HG03575 (cell line): Measurements from ENCODE around the gene DSCAM.

Experiments used
- ATAC-seq: cut with Tn5 transposase; IDR thresholded peaks from one replicate; pipeline ENCODE4 v1.9.1; 2021; ENCODE audit not compliant: unreplicated experiment, insufficient number of reproducible peaks, low FRiP score; ENCODE audit errors: extremely low read depth

The DSCAM gene

DNA sequence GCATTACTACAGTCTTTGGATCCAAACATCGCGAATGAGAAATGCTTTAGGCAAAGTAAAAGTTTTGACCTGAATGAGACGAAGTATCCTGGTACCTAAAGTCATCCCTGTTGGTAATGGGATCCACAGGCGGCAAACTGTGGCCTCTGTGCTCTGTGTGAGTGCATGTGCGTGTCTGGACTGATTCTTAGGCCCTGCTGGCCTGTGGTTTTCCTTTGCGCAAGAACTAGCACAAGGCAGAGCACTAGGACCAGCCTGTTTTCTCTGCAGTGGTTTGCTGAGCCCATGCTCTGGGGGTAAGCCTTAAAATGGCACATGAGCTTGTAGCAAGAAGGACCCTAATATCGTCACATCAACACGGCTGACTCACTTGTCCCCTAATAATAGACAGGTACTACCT, 251.2 kb downstream of the DSCAM start:
- ATAC-seq = no peak

DNA sequence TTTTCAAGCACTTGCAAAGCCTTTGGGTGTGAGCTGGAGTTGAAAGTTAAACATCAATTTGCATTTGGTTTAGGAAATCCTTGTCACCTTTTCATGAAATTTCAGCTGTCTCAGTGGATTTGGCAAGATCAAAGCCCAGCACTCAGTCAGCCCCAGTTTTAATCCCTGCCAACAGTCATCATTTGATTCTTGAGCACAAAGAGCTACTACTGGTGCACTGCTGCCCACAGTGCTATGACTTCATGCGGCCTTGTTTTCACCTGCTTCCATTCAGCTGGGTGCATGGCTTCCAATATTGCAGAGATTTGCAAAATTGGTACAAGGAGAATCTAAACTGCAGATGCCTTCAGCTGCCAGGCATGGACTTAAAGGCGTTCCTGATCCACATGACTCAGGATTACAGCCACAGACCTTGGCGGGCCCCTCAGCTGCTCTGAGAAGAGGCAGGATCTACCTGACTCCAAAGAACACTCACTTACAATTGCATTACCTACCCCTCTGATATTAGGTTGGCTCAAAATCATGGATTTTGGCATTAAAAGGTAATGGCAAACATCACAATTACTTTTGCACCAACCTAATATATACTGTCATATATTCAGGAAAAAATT, 259.1 kb downstream of the DSCAM start:
- no peak for ATAC-seq

DNA sequence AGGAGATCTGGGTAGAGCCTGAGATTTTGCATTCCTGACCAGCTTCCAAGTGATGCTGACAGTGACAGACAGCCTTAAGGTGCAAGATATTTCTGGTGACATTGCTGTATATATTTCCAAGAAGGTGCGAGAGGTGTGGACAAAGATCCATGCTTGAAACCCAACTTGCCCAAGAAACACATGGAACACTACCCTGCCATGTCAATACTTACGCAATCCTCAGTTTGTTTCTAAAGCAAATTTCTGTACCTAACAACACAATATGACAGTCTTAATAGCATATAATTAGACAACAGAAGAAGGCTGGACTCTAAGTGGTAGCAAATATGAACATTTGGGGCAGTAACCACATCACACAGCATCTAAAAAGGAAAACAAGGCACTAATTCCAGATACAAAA, 260.4 kb downstream of the DSCAM start:
- no peak for ATAC-seq

DNA sequence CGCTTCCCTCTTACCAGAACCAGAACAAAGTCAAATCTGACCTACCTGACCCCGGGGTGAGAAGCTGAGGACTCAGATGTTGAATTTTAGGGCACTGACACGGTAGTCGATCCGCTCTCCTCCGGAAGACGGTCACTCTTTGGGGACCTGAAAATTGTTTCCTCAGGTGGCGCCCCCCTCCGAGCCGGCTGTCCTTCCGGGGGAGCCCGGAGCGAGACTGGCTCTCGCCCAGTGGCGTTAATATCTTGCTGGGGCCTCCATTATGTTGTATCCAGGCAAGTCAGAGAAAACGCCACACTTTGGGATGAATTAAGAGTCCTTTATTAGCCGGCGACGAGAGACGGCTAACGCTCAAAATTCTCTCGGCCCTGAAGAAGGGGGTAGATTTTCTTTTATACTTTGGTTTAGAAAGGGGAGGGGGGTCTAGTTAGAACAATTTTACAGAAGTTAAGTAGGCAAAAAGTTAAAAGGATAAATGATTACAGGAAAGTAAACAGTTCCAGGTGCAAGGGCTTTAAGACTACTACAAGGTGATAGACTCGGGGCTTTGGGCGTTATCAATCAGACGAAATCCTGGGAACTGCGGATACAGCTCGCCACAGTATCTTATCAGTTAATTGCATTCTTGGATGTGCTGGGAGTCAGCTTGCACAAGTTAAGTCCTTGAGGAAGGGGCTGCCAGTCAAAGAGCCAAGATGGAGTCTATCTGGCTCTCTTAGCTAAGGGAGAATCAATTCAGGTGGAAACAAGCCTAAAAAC, 269.5 kb downstream of the DSCAM start:
- no peak for ATAC-seq

DNA sequence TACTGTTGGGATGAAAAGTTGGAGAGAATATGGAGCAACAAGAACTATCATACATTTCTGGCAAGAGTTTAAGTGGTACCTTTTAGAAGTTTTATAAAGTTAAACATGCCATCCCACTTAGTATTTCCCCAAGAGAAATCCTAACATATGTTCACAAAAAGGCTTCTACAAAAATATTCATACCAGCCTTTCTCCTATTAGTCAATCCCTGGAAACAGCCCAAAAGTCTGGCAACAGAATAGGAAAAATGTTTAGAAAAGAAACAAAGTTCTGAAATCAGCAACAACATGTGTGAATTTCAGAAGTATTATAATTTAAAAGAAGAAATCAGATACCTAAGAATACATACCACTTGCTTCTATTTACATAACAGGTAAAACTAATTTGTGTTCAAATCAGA, 271.0 kb downstream of the DSCAM start:
- ATAC-seq = no peak

DNA sequence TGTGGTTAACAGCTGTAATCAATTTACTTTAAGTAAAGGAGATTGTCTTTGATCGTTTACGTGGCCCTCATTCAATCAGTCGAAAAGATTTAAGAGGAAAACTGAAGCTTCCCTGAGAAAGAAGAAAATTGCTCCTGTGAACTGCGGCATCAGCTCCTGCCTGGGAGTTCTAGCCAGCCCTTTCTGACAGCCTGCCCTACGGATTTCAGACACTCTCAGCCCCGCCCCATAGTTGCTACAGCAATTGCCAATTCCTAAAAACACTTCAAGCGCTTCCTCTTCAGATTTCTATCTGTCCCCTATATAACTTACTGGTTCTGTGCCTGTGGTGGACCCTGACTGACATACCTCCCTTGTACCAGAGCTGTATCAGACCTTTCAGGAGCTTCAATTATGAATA, 277.6 kb downstream of the DSCAM start:
- ATAC-seq = no peak

DNA sequence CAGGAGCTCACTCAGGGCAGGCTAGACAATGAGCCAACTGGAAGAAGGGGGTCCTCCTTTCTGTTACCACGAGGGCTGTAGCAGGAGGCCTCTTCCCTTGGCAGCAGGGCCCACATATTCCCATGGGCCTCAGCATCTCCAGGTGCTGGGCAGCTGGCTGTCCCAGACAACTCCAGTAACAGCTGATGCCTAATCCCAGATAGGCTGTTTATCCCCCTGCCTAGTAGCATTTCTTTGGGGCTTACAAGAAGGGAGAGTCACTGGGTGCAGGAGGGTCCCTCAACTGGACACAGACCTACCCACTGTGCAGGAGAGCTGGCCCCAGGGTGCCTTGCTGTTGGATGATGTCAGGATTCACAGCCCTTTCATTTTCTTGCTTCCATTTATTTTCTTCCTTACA, 278.2 kb downstream of the DSCAM start:
- ATAC-seq = no peak

DNA sequence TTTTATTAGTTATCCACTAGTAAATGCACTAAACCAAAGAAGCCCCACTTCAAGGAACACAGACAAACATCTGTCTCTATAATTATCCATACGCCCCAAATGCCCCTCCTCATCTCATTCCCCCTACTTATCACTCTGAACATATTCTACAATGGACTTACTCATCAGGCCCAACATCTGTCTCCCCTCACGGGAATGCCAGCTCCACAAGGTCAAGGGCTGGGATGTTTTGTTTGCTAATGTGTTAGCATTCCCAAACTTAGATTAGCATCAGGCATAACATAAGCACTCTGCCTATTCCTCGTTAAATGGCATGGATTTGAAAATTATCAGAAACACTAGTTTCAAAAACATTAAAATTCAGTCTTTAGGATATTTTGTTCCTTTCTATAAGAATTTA, 279.5 kb downstream of the DSCAM start:
- ATAC-seq = no peak

DNA sequence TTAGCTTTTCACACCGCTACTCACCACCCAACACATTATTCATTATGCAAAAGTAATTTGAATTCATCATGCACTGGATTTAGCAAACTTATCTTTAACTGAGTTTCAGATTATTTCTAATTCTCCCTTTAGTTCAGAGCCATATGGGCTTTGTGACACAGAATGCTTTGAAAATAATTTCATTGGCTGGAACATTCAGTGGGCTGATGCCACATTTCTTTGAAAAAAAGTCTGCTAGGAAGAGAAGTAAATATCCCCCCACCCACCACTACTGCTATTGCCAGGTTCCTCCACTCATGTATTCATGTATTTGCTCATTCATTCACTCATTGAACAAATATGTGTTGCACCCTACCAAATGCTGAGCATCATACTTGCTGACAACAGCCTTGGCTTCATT, 280.5 kb downstream of the DSCAM start:
- no peak for ATAC-seq

DNA sequence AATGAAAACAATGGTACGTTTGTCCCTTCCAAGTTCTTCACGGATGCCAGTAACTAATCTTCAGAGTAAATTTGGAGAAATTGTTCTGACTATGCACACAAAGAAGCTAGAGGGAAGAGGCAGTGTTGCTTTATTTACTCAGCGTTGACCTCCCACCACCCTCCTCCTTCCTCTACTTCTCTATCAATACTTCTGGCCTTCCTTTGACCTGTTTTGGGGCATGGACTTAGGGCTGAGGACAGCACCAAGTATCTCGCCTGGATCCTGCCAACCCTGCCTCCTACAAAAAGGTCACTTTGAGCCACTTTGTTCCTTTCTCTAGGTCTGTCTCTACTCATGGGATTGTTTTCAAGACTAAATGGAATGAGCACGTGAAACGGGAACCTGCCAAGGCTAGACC, 282.6 kb downstream of the DSCAM start:
- ATAC-seq = no peak

DNA sequence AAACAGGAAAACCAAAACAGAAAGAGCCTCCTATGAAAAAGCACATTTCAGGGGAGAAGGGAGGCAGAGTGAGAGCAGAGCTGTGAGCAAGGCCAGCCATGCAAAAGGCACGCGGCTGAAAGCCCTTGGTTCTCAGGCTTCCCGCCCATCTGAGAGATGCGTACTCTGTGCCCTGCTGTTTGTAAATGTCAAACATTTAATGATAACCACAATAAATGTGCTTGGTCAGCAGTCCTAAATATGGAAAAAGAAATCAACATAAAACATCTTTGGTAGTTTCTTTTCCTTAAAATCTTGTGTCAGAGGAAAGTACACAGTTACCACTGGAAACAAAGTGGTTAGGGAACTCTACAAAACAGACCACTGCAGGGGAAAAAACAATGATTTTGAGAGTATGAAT, 283.1 kb downstream of the DSCAM start:
- ATAC-seq = no peak

DNA sequence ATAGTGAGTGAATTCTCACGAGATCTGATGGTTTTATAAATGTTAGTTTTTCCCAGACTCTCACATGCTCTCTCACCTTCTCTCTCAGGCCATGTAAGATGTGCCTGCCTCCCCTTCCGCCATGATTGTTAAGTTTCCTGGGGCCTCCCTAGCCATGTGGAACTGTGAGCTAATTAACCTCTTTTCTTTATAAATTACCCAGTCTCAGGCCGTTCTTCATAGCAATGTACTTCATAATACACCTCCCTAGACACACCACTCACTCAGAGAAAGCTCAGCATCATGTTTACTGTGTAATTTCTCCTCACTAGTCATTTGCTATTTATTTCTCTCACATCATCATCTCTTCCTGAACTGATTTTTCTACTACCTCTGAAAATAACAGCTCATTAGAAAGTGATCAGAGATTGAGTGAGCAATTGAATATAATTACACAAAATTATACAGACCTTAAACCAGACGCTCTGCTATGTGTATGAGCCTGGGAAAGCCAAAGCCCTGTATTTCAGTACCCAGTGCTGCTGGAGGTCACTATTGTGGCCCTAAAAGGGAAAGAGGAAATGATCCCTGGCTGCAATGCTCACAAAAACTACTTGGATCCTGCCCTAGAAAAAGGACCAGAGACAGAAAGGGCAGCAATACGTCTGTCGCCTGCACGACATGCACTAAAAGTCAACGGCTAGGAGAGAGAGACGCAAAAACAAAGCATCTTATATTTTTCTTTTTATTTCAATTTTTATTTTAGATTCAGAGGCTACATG, 284.5 kb downstream of the DSCAM start:
- ATAC-seq = no peak

DNA sequence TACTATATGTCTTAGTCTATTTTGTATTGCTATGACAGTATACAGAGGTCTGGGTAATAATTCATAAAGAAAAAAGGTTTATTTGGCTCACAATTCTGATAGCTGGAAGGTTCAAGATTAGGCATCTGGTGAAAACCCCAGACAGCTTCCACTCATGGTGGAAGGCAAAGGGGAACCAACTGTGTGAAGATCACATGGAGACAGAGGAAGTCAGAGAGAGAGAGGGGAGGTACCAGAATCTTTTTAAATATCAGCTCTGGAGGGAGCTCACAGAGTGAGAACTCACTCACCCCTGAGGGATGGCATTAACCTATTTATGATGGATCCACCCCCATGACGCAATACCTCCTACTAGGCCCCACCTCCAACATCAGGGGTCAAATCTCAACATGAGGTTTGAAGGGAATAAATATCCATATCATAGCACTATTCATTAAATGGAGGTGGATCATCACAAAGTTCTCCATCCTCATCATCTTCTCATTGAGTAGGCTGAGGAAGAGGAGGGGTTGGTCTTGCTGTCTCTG, 290.5 kb downstream of the DSCAM start:
- ATAC-seq = no peak

DNA sequence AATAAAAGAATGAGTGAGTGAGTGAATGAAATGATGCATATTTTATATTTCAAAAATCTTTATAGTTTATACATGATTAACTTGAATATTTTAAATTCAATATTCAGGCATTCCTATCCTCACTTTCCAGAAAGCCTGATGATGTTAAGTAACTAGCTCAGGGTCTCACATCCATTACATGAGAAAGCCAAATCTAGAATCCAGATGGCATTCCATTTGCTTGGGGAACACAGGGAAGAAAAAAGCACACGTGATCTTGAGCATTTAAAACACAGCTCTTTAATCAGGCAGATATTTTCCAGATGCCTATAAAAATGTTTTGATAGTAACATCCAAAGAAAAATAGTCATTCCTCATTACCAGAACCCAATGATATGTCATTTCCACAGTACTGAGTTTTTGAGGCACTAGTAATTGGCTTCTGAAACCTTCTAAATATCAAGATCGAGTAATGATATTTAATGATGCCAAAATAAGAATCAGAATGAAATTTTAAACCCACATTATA, 291.9 kb downstream of the DSCAM start:
- ATAC-seq = no peak

DNA sequence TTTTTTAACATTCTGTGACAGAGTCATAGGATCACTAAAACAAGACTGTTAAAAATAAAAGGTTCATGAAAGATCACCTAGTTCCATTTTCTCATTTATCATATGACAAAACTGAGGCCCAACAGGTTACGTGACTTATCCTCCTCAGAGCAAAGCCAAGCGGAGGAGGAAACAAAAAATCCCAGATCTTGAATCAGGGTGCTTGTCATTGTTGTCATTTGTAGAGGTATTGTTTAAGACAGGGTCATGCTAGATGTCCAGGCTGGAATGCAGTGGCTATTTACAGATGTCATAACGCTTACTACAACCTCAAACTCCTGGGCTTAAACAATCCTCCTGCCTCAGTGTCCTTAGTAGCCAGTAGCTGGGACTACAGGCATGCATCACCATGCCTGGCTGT, 293.2 kb downstream of the DSCAM start:
- no peak for ATAC-seq

DNA sequence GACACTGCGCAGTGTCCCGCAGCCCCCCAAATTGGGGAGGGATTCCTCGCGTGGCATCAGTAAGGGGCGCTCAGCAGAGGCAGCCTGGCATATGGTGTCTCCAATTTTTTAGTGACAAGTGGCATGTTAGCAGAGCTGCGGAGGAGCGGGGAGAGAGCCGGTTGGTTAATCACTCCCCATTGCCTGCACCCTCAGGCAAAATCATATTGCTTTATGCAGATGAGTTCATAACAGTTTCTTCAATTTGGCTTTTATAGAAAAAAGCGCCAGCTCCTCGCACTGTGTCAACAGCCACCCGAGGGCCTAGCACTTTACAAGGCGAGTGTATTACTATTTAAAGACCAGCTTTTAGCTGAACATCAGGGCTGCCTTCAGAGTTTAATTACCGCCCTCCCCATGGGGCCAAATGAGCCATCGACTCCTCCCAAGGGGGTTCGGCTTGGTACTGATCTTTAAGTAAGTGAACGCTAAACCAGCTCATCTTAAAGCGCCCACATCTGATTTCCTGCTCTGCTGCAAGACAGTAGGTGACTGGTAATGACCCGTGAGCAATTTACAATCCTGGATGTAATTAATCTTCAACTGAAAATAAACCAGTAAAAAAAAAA, 298.9 kb downstream of the DSCAM start:
- no peak for ATAC-seq

DNA sequence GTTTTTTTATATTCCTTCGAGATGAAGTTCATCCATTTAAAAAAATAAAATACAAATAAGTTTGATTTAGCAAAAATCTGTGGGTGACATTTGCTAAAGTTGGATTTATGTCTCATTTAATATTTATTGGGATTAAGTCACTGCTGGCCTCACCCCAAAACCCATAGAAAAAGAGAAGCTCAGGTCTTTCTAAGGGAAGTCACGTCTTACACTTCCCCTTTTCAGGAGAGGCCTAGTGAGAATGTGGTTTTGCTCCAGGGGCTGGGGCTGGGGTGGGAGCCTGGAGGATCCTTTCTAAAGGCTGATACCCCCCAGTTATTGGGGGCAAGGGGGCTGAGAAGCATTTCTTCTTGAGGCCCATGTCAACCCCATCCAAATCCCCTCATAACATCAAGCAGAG, 300.3 kb downstream of the DSCAM start:
- ATAC-seq = no peak

DNA sequence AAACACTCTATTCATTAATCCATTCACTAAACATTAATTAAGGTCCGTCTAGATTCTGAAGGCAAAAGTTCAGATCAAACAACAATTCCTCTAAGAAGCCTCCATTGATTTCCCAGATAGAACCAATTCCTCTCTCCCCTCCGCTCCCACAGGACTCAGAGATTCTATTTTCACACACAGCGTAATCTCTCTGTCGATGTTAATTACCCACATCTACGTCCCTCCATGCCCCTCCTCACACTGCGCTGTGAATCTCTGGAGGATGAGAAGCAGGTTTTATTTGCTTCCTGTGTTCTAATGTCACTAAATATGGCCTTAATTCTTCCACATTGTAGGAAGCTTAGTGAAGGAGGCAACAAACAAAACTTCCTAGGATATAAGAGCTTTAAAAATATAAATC, 306.7 kb downstream of the DSCAM start:
- no peak for ATAC-seq

DNA sequence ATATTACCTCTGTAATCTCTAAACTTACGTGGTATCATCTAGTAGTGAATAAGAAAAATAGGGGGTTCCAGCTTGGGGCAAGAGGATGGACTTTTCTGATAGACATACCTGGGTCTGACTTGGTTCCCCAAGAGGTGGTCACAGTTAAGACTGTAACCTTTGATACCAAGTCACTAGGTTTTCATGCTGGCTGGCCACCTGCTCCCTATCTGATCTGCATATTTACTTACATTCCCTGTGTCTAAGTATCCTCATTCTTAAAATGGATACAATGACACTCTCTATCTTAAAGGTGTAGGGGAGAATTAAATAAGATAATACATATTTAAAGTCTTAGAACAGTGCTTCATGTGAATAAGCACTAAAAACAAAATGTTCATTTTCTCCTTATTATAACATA, 312.1 kb downstream of the DSCAM start:
- ATAC-seq = no peak
